ENCODE measurements around the gene ALLC.
"Not testable (repeated sequence)": the region's sequence is repeated elsewhere in the genome, so short reads cannot be mapped to it uniquely, and the experiment has no call there.

ALLC gene

GRCh38 chr2:3626118-3626811 is 31.7 kb upstream of the ALLC start:
- no peak for DNase-seq (ENCODE audit: low spot score)

GRCh38 chr2:3626812-3627499 is 31.0 kb upstream of the ALLC start:
- no peak for DNase-seq (ENCODE audit: low spot score)

GRCh38 chr2:3627500-3628100 is 30.4 kb upstream of the ALLC start:
- no peak for DNase-seq (ENCODE audit: low spot score)

- DNase-seq (ENCODE audit: low spot score) = no peak
Observed at GRCh38 chr2:3628241-3628679, 29.7 kb upstream of the ALLC start.

- DNase-seq (ENCODE audit: low spot score) = peak; percentile 45
Observed at GRCh38 chr2:3628800-3629199, 29.2 kb upstream of the ALLC start.

- DNase-seq (ENCODE audit: low spot score) = no peak
Observed at GRCh38 chr2:3630631-3631030, 27.4 kb upstream of the ALLC start.

- DNase-seq (ENCODE audit: low spot score) = no peak
Observed at GRCh38 chr2:3631161-3631850, 26.7 kb upstream of the ALLC start.

- no peak for DNase-seq (ENCODE audit: low spot score)
Observed at GRCh38 chr2:3631851-3632659, 25.9 kb upstream of the ALLC start.

GRCh38 chr2:3633089-3633981 is 24.7 kb upstream of the ALLC start:
- DNase-seq (ENCODE audit: low spot score) = no peak

GRCh38 chr2:3633982-3634595 is 23.9 kb upstream of the ALLC start:
- no peak for DNase-seq (ENCODE audit: low spot score)

- DNase-seq (ENCODE audit: low spot score) = no peak
Observed at GRCh38 chr2:3634596-3635121, 23.3 kb upstream of the ALLC start.

- DNase-seq (ENCODE audit: low spot score) = no peak
Observed at GRCh38 chr2:3635171-3635974, 22.6 kb upstream of the ALLC start.

- not testable (repeated sequence) for DNase-seq (ENCODE audit: low spot score)
Observed at GRCh38 chr2:3635975-3636327, 22.0 kb upstream of the ALLC start.

GRCh38 chr2:3636586-3637310 is 21.3 kb upstream of the ALLC start:
- no peak for DNase-seq (ENCODE audit: low spot score)

GRCh38 chr2:3637311-3637675 is 20.7 kb upstream of the ALLC start:
- no peak for DNase-seq (ENCODE audit: low spot score)

- no peak for DNase-seq (ENCODE audit: low spot score)
Observed at GRCh38 chr2:3637692-3638455, 20.1 kb upstream of the ALLC start.

GRCh38 chr2:3638456-3638810 is 19.6 kb upstream of the ALLC start:
- DNase-seq (ENCODE audit: low spot score) = no peak

- DNase-seq (ENCODE audit: low spot score) = no peak
Observed at GRCh38 chr2:3639015-3639630, 18.9 kb upstream of the ALLC start.

Measured in HuH-7.5 (cell line).